GM23338 (cell line): ENCODE results near the gene DOCK2. TPM values are rescaled to one million over a fixed set of nuclear protein-coding genes. Genes with fewer than 3 reads are reported as not detected.

Experiments used
- ATAC-seq: fragments of 200-7000 bp; cut with Tn5 transposase; 3 replicates; pipeline ENCODE4 v1.9.1; 2020
- DNase-seq: peaks from one replicate; pipeline ENCODE4 v3.0.0-alpha.2; 2015; ENCODE audit warnings: low spot score
- H2AFZ ChIP-seq: fragments of 200-600 bp; sonication (generic); 2 replicates; pipeline ENCODE4 v1.8.0; 2016; ENCODE audit warnings: antibody characterized with exemption, mild to moderate bottlenecking, moderate library complexity
- H3F3A ChIP-seq: fragments of 200-600 bp; sonication (generic); replicated peaks from 2 replicates; pipeline ENCODE4 v1.8.0; 2017; ENCODE audit warnings: antibody characterized with exemption, mixed run types, low read depth
- H3K27ac ChIP-seq: fragments of 200-600 bp; sonication (generic); 2 replicates; pipeline ENCODE4 v1.6.1; 2016; ENCODE audit warnings: low read depth
- H3K27me3 ChIP-seq: fragments of 200-600 bp; sonication (generic); 2 replicates; pipeline ENCODE4 v1.8.0; 2016; ENCODE audit warnings: mild to moderate bottlenecking, mixed run types, moderate library complexity; ENCODE audit not compliant: insufficient read depth
- H3K36me3 ChIP-seq: fragments of 200-600 bp; sonication (generic); 2 replicates; pipeline ENCODE4 v1.8.0; 2016; ENCODE audit warnings: mild to moderate bottlenecking; ENCODE audit not compliant: insufficient read depth
- H3K4me1 ChIP-seq: fragments of 200-600 bp; sonication (generic); 2 replicates; pipeline ENCODE4 v1.8.0; 2016; ENCODE audit warnings: mild to moderate bottlenecking, moderate library complexity; ENCODE audit not compliant: insufficient read depth
- H3K4me2 ChIP-seq: fragments of 200-600 bp; sonication (generic); 2 replicates; pipeline ENCODE4 v1.7.1; 2017; ENCODE audit warnings: mixed run types
- H3K4me3 ChIP-seq: fragments of 200-600 bp; sonication (generic); 2 replicates; pipeline ENCODE4 v1.6.1; 2016; ENCODE audit warnings: mixed run types
- H3K79me2 ChIP-seq: fragments of 200-600 bp; sonication (generic); replicated peaks from 2 replicates; pipeline ENCODE4 v1.8.0; 2017; ENCODE audit warnings: mild to moderate bottlenecking; ENCODE audit not compliant: insufficient read depth
- H3K9me2 ChIP-seq: fragments of 200-600 bp; sonication (generic); 2 replicates; pipeline ENCODE4 v1.8.0; 2017; ENCODE audit not compliant: insufficient read depth
- H4K20me1 ChIP-seq: fragments of 200-600 bp; sonication (generic); replicated peaks from 2 replicates; pipeline ENCODE4 v1.8.0; 2017; ENCODE audit warnings: mild to moderate bottlenecking; ENCODE audit not compliant: insufficient read depth
- H3K27ac Mint-ChIP-seq: 2 replicates; pipeline ENCODE4 v1.8.0; 2020; ENCODE audit warnings: inconsistent platforms, mild to moderate bottlenecking, moderate library complexity, mixed read lengths
- H3K27me3 Mint-ChIP-seq: 3 replicates; pipeline ENCODE4 v1.8.0; 2022; ENCODE audit warnings: low read depth, mild to moderate bottlenecking, moderate library complexity, mixed read lengths, inconsistent platforms; ENCODE audit not compliant: insufficient read depth, poor library complexity
- H3K36me3 Mint-ChIP-seq: 3 replicates; pipeline ENCODE4 v1.8.0; 2021; ENCODE audit warnings: low read depth, mild to moderate bottlenecking, inconsistent platforms, moderate library complexity, mixed read lengths
- H3K4me1 Mint-ChIP-seq: 3 replicates; pipeline ENCODE4 v1.8.0; 2020; ENCODE audit warnings: mild to moderate bottlenecking, inconsistent platforms, mixed read lengths
- H3K4me3 Mint-ChIP-seq: 3 replicates; pipeline ENCODE4 v1.8.0; 2021; ENCODE audit warnings: moderate library complexity, mild to moderate bottlenecking, inconsistent platforms, mixed read lengths
- H3K9me3 Mint-ChIP-seq: 3 replicates; pipeline ENCODE4 v1.8.0; 2020; ENCODE audit warnings: moderate library complexity, mild to moderate bottlenecking, inconsistent platforms, mixed read lengths
- CREB1 ChIP-seq: fragments of 250-450 bp; sonication (Bioruptor Pico); IDR thresholded peaks from 2 replicates; pipeline ENCODE4 v1.5.0; 2020; ENCODE audit warnings: low read depth, mild to moderate bottlenecking, moderate library complexity
- CTCF ChIP-seq, 2 experiments: fragments of 200-600 bp in 1 of 2; sonication (generic) in 1 of 2; conservative IDR thresholded peaks; 2 replicates each; pipeline versions ENCODE4 v1.5.1 to v1.6.1; 2016 to 2017; ENCODE audit warnings: antibody characterized with exemption in 2 of 2, low read depth in 2 of 2, mild to moderate bottlenecking in 2 of 2, moderate library complexity in 1 of 2
- EZH2 ChIP-seq: fragments of 200-600 bp; sonication (generic); IDR thresholded peaks from one replicate; pipeline ENCODE4 v1.8.0; 2017; ENCODE audit warnings: antibody characterized with exemption, mild to moderate bottlenecking, low read depth; ENCODE audit not compliant: unreplicated experiment
- EZH2phosphoT487 ChIP-seq: fragments of 200-600 bp; sonication (generic); IDR thresholded peaks from one replicate; pipeline ENCODE4 v1.8.1; 2018; ENCODE audit warnings: antibody characterized with exemption; ENCODE audit not compliant: unreplicated experiment
- REST ChIP-seq: IDR thresholded peaks from one replicate; pipeline ENCODE4 v1.6.1; 2018; ENCODE audit warnings: antibody characterized with exemption; ENCODE audit not compliant: unreplicated experiment
- STAT1 ChIP-seq: IDR thresholded peaks from one replicate; pipeline ENCODE4 v1.6.1; 2016; ENCODE audit warnings: antibody characterized with exemption; ENCODE audit not compliant: unreplicated experiment
- ZNF331 ChIP-seq: fragments of 250-450 bp; sonication (Bioruptor Pico); IDR thresholded peaks from 2 replicates; pipeline ENCODE4 v1.5.0; 2020; ENCODE audit warnings: low read depth, mild to moderate bottlenecking, moderate library complexity
- ZNF462 ChIP-seq: fragments of 250-450 bp; sonication (Bioruptor Pico); IDR thresholded peaks from 2 replicates; pipeline ENCODE4 v1.5.0; 2020; ENCODE audit warnings: mild to moderate bottlenecking, moderate library complexity
- polyA plus RNA-seq: library from polyadenylated mRNA; unstranded; fragments of >200 nt; fragmentation: Nextera tagmentation; extraction: Ambion mirVana; gene quantifications from 2 replicates; pipeline ENCODE4 v1.2.1, GENCODE V29; 2016
- total RNA-seq: library from RNA; depleted of rRNA; stranded (reverse); fragments of >200 nt; shearing (Covaris generic); gene quantifications from 2 replicates; pipeline ENCODE4 v1.2.3, GENCODE V29; 2014

DOCK2 gene
- total and polyA plus RNA-seq, 2 experiments from 2014 or later = 3.7 to 9.4 TPM

- TF ChIP-seq REST (no peak), ZNF331 (no peak), CREB1 (CRISPR knock-in tag) (no peak)
These were observed 45.0 kb downstream of the DOCK2 start (continued) for GRCh38 chr5:169682026-169682425.

GRCh38 chr5:169686137-169686536, 49.1 kb downstream of the DOCK2 start:
- no peaks in the 10 kb centered on the region for H4K20me1 ChIP-seq
- H3K4me3 ChIP-seq = no peak overlapping the region
- no peaks in the 10 kb centered on the region for H3K27me3 Mint-ChIP-seq
- H3K27ac Mint-ChIP-seq = no peak overlapping the region
- H3K4me2 ChIP-seq = no peak overlapping the region
- H3K27ac ChIP-seq = no peak overlapping the region
- H3K4me3 Mint-ChIP-seq = no peak overlapping the region
- H3K36me3 ChIP-seq = no peaks in the 10 kb centered on the region
- no peaks in the 10 kb centered on the region for H3K36me3 Mint-ChIP-seq
- no peaks in the 10 kb centered on the region for H3K79me2 ChIP-seq
- no peak for DNase-seq
- H2AFZ ChIP-seq = no peak overlapping the region
- no peaks in the 10 kb centered on the region for H3K9me3 Mint-ChIP-seq
- H3K4me1 Mint-ChIP-seq = peaks cover 3% of the 10 kb centered on the region; the same call in 1 of the 3 replicates
- H3K27me3 ChIP-seq = no peaks in the 10 kb centered on the region
- no peaks in the 10 kb centered on the region for H3K4me1 ChIP-seq
- H3F3A ChIP-seq = no peaks in the 10 kb centered on the region
- H3K9me2 ChIP-seq = no peaks in the 10 kb centered on the region
- ATAC-seq = no peak
- TF ChIP-seq STAT1 (no peak), REST (no peak), CREB1 (CRISPR knock-in tag) (no peak), ZNF462 (no peak), CTCF (conservative IDR thresholded peaks at IDR 0.05; ENCODE audit: low read depth in 2 of 2) (no peak), EZH2 (no peak), ZNF331 (no peak), EZH2phosphoT487 (no peak)
